KMS-11 (cell line): ENCODE measurements around the gene PARD3B.

ENCODE experiments used
- H2AFZ ChIP-seq: fragments of 200-600 bp; sonication (generic); 2 replicates; pipeline ENCODE4 v1.6.1; 2016; ENCODE audit warnings: antibody characterized with exemption, mixed run types, low read depth
- H3K27ac ChIP-seq: fragments of 200-600 bp; sonication (generic); 2 replicates; pipeline ENCODE4 v1.6.1; 2016; ENCODE audit warnings: mild to moderate bottlenecking, mixed run types
- H3K27me3 ChIP-seq: fragments of 200-600 bp; sonication (generic); 2 replicates; pipeline ENCODE4 v1.6.1; 2017; ENCODE audit warnings: mild to moderate bottlenecking, low read depth, mixed run types, moderate library complexity; ENCODE audit not compliant: insufficient read depth
- H3K36me3 ChIP-seq: fragments of 200-600 bp; sonication (generic); 2 replicates; pipeline ENCODE4 v1.6.1; 2017; ENCODE audit warnings: mild to moderate bottlenecking, mixed run types; ENCODE audit not compliant: insufficient read depth
- H3K4me1 ChIP-seq: fragments of 200-600 bp; sonication (generic); 2 replicates; pipeline ENCODE4 v1.6.1; 2016; ENCODE audit warnings: mild to moderate bottlenecking, low read depth, mixed run types; ENCODE audit not compliant: poor library complexity, severe bottlenecking
- H3K4me2 ChIP-seq: fragments of 200-600 bp; sonication (generic); 2 replicates; pipeline ENCODE4 v1.7.0; 2016; ENCODE audit warnings: mild to moderate bottlenecking, mixed run types
- H3K4me3 ChIP-seq: fragments of 200-600 bp; sonication (generic); IDR thresholded peaks from 2 replicates; pipeline ENCODE4 v1.6.1; 2017; ENCODE audit warnings: low read depth, low read length, mixed read lengths; ENCODE audit not compliant: insufficient read depth
- H3K79me2 ChIP-seq: fragments of 200-600 bp; sonication (generic); 2 replicates; pipeline ENCODE4 v1.6.1; 2016; ENCODE audit warnings: low read depth, mixed run types; ENCODE audit not compliant: insufficient read depth
- H3K9ac ChIP-seq: fragments of 200-600 bp; sonication (generic); 2 replicates; pipeline ENCODE4 v1.6.1; 2016; ENCODE audit warnings: mild to moderate bottlenecking, mixed run types
- H4K20me1 ChIP-seq: fragments of 200-600 bp; sonication (generic); 2 replicates; pipeline ENCODE4 v1.6.1; 2016; ENCODE audit warnings: mild to moderate bottlenecking, mixed run types; ENCODE audit not compliant: insufficient read depth
- TF ChIP-seq, protein P1 (sequence below): fragments of 200-600 bp; sonication (generic); conservative IDR thresholded peaks from 2 replicates; pipeline ENCODE4 v1.6.1; 2017; ENCODE audit warnings: low read depth, mild to moderate bottlenecking, antibody characterized with exemption, low read length, moderate library complexity, mixed read lengths

PARD3B gene

GRCh38 chr2:204791230-204791629 is 246.0 kb downstream of the PARD3B start:
- no peaks in the 10 kb centered on the region for H4K20me1 ChIP-seq
- TF ChIP-seq, protein P1, sequence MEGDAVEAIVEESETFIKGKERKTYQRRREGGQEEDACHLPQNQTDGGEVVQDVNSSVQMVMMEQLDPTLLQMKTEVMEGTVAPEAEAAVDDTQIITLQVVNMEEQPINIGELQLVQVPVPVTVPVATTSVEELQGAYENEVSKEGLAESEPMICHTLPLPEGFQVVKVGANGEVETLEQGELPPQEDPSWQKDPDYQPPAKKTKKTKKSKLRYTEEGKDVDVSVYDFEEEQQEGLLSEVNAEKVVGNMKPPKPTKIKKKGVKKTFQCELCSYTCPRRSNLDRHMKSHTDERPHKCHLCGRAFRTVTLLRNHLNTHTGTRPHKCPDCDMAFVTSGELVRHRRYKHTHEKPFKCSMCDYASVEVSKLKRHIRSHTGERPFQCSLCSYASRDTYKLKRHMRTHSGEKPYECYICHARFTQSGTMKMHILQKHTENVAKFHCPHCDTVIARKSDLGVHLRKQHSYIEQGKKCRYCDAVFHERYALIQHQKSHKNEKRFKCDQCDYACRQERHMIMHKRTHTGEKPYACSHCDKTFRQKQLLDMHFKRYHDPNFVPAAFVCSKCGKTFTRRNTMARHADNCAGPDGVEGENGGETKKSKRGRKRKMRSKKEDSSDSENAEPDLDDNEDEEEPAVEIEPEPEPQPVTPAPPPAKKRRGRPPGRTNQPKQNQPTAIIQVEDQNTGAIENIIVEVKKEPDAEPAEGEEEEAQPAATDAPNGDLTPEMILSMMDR: no peak
- no peak overlapping the region for H3K4me3 ChIP-seq
- H3K27me3 ChIP-seq: no peaks in the 10 kb centered on the region
- no peak overlapping the region for H3K4me2 ChIP-seq
- no peak overlapping the region for H2AFZ ChIP-seq
- H3K36me3 ChIP-seq: no peaks in the 10 kb centered on the region
- no peaks in the 10 kb centered on the region for H3K79me2 ChIP-seq
- H3K4me1 ChIP-seq: peaks cover 4% of the 10 kb centered on the region
- no peak overlapping the region for H3K27ac ChIP-seq
- H3K9ac ChIP-seq: no peak overlapping the region

DNA sequence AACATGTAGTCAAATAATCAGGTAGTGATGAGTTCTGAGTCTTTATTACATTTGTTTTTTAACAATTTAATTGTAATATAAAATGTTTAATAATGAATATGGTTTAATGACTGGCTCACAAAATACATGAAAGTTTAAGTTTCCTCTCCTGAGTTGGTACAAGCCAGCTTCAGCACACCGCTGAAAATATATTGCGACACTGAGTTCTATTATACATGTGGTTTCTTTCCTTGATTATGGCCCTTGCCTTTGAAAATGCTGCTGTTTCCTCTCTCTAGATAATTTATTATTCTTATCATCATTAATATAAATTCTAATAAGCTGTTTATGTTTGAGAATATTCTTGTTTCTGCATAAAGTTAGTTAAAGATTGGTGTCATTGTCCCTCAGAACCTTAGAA is 249.3 kb downstream of the PARD3B start:
- H3K4me2 ChIP-seq: no peak overlapping the region
- H4K20me1 ChIP-seq: no peaks in the 10 kb centered on the region
- no peak overlapping the region for H3K4me3 ChIP-seq
- peaks cover 10% of the 10 kb centered on the region for H3K4me1 ChIP-seq
- H3K27me3 ChIP-seq: no peaks in the 10 kb centered on the region
- H3K9ac ChIP-seq: no peak overlapping the region
- H3K36me3 ChIP-seq: no peaks in the 10 kb centered on the region
- no peaks in the 10 kb centered on the region for H3K79me2 ChIP-seq
- TF ChIP-seq, protein P1: no peak
- H3K27ac ChIP-seq: no peak overlapping the region
- no peak overlapping the region for H2AFZ ChIP-seq

GRCh38 chr2:204795156-204795555 is 249.9 kb downstream of the PARD3B start:
- Histone ChIP-seq H3K27me3 (no peaks in the 10 kb centered on the region), H3K79me2 (no peaks in the 10 kb centered on the region), H3K4me1 (peaks cover 10% of the 10 kb centered on the region), H3K36me3 (no peaks in the 10 kb centered on the region), H3K4me3 (no peak overlapping the region), H3K27ac (no peak overlapping the region), H4K20me1 (no peaks in the 10 kb centered on the region), H3K9ac (no peak overlapping the region), H2AFZ (no peak overlapping the region), H3K4me2 (no peak overlapping the region)
- TF ChIP-seq, protein P1: no peak

DNA sequence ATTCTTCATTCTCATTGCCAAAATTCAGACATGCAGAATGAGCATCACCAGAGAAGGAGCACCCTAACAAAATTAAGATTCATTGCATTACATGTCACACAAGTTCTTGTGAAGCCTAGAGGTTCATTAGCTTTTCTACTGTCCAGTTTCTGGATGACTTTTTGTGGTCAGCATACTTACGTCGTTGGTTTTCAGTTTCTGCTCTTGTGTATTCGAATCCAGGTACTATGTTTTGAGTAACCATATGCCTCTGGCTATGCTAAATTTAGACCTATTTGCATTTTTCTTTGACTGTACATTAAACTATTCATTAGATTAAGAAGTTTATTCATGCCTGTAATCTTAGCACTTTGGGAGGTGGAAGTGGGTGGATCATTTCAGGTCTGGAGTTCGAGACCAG is 251.3 kb downstream of the PARD3B start:
- Histone ChIP-seq H3K79me2 (no peaks in the 10 kb centered on the region), H3K9ac (no peak overlapping the region), H2AFZ (no peak overlapping the region), H3K27me3 (no peaks in the 10 kb centered on the region), H3K36me3 (no peaks in the 10 kb centered on the region), H3K4me1 (peaks cover 10% of the 10 kb centered on the region), H3K4me3 (no peak overlapping the region), H3K4me2 (peak overlapping the region; percentile 16; the same call in 1 of the 2 replicates), H4K20me1 (no peaks in the 10 kb centered on the region), H3K27ac (no peak overlapping the region)
- TF ChIP-seq, protein P1: no peak
